ENCODE results near the gene HMOX1.
"Not testable (repeated sequence)": the region's sequence is repeated elsewhere in the genome, so short reads cannot be mapped to it uniquely, and the experiment has no call there.

HMOX1 gene

DNA sequence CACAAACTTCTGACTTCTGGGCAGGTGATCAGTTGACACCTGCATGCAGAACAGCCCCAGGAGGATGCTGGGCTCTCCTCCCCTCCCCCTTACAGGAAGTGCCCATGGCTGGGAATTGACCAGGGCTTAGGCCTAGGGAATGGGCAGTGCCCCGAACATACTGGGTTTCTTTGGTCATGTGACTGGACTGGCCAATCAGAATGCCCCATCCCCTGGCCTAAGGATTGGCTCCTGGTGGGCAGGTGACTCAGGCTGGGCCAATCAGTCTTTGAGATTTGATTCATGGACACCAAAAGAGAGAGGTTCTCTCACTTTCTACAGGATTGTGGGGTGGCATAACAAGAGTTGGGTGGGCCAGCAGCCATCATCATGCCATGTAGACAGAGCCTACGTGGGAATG lies 56.2 kb downstream of the HMOX1 start:
- no peak for DNase-seq

- DNase-seq: not testable (repeated sequence)
These were observed 57.9 kb downstream of the HMOX1 start for GRCh38 chr22:35438673-35439364.

DNA sequence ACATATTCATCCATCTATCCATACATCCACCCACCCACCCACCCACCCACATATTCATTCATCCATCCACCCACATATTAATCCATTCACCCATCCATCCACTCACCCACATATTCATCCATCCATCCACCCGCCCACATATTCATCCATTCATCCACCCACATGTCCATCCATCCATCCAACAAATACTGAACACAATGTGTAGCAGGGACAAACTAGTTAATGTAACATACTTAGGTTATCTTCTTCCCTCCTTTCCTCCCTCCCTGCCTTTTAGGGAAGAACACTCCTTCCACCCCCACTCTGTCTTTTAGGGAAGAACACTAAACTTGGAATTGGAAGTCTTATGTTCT lies 58.4 kb downstream of the HMOX1 start:
- DNase-seq: no peak

- DNase-seq: no peak
These were observed 59.2 kb downstream of the HMOX1 start for GRCh38 chr22:35440129-35440528.

GRCh38 chr22:35441489-35442100 lies 60.7 kb downstream of the HMOX1 start:
- DNase-seq: no peak

- DNase-seq: no peak
These were observed 61.6 kb downstream of the HMOX1 start for GRCh38 chr22:35442471-35442870.

GRCh38 chr22:35443338-35443737 lies 62.4 kb downstream of the HMOX1 start:
- DNase-seq: no peak
